ENCODE data around the gene SUOX. TPM values are rescaled to one million over a fixed set of nuclear protein-coding genes. Genes with fewer than 3 reads are reported as not detected.
"Not testable (repeated sequence)": the region's sequence is repeated elsewhere in the genome, so short reads cannot be mapped to it uniquely, and the experiment has no call there.

SUOX gene
- total and polyA plus RNA-seq, 2 experiments from 2014 or later: 25.6 to 30.2 TPM

DNA sequence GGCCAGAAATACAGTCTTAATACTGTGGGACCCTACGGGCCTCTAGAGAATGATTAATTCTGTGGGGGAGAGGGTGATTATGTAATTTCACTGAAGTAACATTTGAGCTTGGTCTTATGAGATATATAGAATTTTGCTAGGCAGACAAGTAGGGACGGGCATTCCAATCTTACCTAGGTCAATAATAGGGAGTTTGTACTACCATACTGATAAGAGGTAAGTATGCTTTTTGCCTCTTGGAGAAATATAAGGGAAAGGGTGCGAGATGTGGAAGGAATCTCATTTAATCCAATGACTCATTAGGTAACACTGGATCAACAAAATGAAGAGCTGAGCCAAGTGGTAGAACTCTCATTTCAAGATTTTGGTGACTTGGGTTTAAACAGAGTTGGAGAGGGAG, 18.0 kb upstream of the SUOX start:
- H3K4me1 ChIP-seq (ENCODE audit: insufficient read depth): peaks cover 13% of the 10 kb centered on the region
- no peaks in the 10 kb centered on the region for H3K27me3 ChIP-seq
- no peaks in the 10 kb centered on the region for H3K9me2 ChIP-seq (replicated peaks; ENCODE audit: insufficient read depth)
- peaks cover 46% of the 10 kb centered on the region for H4K20me1 ChIP-seq (ENCODE audit: insufficient read depth, poor library complexity, severe bottlenecking)
- H3K9me3 ChIP-seq (ENCODE audit: low read depth): no peaks in the 10 kb centered on the region
- H3K4me2 ChIP-seq: no peak overlapping the region
- H3K36me3 ChIP-seq (replicated peaks; ENCODE audit: insufficient read depth, low read depth): no peaks in the 10 kb centered on the region
- DNase-seq (ENCODE audit: low spot score): no peak
- TF ChIP-seq, protein P1, sequence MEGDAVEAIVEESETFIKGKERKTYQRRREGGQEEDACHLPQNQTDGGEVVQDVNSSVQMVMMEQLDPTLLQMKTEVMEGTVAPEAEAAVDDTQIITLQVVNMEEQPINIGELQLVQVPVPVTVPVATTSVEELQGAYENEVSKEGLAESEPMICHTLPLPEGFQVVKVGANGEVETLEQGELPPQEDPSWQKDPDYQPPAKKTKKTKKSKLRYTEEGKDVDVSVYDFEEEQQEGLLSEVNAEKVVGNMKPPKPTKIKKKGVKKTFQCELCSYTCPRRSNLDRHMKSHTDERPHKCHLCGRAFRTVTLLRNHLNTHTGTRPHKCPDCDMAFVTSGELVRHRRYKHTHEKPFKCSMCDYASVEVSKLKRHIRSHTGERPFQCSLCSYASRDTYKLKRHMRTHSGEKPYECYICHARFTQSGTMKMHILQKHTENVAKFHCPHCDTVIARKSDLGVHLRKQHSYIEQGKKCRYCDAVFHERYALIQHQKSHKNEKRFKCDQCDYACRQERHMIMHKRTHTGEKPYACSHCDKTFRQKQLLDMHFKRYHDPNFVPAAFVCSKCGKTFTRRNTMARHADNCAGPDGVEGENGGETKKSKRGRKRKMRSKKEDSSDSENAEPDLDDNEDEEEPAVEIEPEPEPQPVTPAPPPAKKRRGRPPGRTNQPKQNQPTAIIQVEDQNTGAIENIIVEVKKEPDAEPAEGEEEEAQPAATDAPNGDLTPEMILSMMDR (IDR thresholded peaks at IDR 0.05; ENCODE audit: poor library complexity): no peak
- TF ChIP-seq EZH2 (IDR thresholded peaks at IDR 0.05; ENCODE audit: borderline replicate concordance): no peak
- no peak for TF ChIP-seq EZH2phosphoT487 (IDR thresholded peaks at IDR 0.05; ENCODE audit: low read depth, severe bottlenecking, unreplicated experiment)
- no peak overlapping the region for H2AFZ ChIP-seq
- no peak overlapping the region for H3K27ac ChIP-seq
- H3K4me3 ChIP-seq: no peak overlapping the region
- H3K79me2 ChIP-seq: peaks cover 92% of the 10 kb centered on the region
- WGBS (ENCODE audit: low lambda C conversion rate, missing lambda C conversion rate): 90% methylated on average over 3 of the region's 3 CpGs

DNA sequence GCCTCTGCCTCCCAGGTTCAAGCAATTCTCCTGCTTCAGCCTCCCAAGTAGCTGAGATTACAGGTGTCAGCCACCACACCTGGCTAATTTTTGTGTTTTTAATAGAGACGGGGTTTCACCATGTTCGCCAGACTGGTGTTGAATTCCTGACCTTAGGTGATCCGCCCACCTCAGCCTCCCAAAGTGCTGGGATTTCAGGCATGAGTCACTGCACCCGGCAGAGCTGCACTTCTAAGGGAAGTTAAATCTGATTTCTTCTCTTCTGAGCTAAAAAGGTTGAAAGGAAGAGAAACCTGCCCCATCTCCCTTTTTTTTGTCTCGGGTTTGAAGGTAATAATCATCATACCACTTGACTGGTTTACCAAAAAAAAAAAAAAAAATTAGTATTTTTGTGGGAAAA, 15.2 kb upstream of the SUOX start:
- H3K9me3 ChIP-seq (ENCODE audit: low read depth); H3K4me2 ChIP-seq; H3K27ac ChIP-seq; H3K4me3 ChIP-seq; DNase-seq (ENCODE audit: low spot score); H3K9me2 ChIP-seq (replicated peaks; ENCODE audit: insufficient read depth); H2AFZ ChIP-seq; H3K27me3 ChIP-seq; H3K36me3 ChIP-seq (replicated peaks; ENCODE audit: insufficient read depth, low read depth); H3K4me1 ChIP-seq (ENCODE audit: insufficient read depth): not testable (repeated sequence)
- Histone ChIP-seq H3K79me2 (peaks cover 80% of the 10 kb centered on the region), H4K20me1 (ENCODE audit: insufficient read depth, poor library complexity, severe bottlenecking) (peaks cover 32% of the 10 kb centered on the region)
- 77% methylated on average over 5 of the region's 5 CpGs for WGBS (ENCODE audit: low lambda C conversion rate, missing lambda C conversion rate)

DNA sequence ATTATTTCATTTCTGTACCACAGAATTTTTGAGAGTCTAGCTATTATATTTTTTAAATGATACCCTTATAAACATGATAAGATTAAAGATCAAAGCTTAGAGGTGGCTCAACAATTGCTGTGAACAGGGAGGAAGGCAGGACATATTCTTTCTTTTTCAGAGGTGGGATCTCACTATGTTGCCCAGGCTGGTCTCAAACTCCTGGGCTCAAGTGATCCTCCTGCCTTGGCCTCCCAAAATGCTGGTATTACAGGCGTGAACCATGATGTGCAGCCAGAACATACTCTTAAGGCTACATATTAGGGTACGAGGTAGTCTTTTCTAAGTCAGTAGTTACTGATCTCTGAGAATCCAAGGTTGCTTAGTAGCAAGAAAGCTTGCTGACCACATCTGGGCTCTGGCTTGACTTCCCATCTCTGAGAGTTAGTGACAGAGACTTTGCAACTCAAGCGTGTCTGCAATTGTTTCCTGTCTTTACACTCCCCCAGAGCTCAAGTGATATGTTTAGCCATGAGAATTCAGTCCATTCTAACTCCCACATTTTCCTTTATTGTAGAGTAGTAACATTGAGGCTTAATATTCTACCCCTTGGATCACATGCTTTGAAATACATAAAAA, 14.6 kb upstream of the SUOX start:
- Histone ChIP-seq H2AFZ (no peak overlapping the region), H3K36me3 (replicated peaks; ENCODE audit: insufficient read depth, low read depth) (no peaks in the 10 kb centered on the region), H4K20me1 (ENCODE audit: insufficient read depth, poor library complexity, severe bottlenecking) (peaks cover 27% of the 10 kb centered on the region), H3K27me3 (no peaks in the 10 kb centered on the region), H3K9me2 (replicated peaks; ENCODE audit: insufficient read depth) (no peaks in the 10 kb centered on the region), H3K4me3 (no peak overlapping the region), H3K4me2 (no peak overlapping the region), H3K27ac (no peak overlapping the region), H3K4me1 (ENCODE audit: insufficient read depth) (no peaks in the 10 kb centered on the region), H3K79me2 (peaks cover 75% of the 10 kb centered on the region), H3K9me3 (ENCODE audit: low read depth) (no peaks in the 10 kb centered on the region)
- TF ChIP-seq, protein P1 (IDR thresholded peaks at IDR 0.05; ENCODE audit: poor library complexity): no peak
- no peak for TF ChIP-seq EZH2phosphoT487 (IDR thresholded peaks at IDR 0.05; ENCODE audit: low read depth, severe bottlenecking, unreplicated experiment)
- TF ChIP-seq EZH2 (IDR thresholded peaks at IDR 0.05; ENCODE audit: borderline replicate concordance): no peak
- WGBS (ENCODE audit: low lambda C conversion rate, missing lambda C conversion rate): 92% methylated on average over 3 of the region's 3 CpGs
- DNase-seq (ENCODE audit: low spot score): no peak

DNA sequence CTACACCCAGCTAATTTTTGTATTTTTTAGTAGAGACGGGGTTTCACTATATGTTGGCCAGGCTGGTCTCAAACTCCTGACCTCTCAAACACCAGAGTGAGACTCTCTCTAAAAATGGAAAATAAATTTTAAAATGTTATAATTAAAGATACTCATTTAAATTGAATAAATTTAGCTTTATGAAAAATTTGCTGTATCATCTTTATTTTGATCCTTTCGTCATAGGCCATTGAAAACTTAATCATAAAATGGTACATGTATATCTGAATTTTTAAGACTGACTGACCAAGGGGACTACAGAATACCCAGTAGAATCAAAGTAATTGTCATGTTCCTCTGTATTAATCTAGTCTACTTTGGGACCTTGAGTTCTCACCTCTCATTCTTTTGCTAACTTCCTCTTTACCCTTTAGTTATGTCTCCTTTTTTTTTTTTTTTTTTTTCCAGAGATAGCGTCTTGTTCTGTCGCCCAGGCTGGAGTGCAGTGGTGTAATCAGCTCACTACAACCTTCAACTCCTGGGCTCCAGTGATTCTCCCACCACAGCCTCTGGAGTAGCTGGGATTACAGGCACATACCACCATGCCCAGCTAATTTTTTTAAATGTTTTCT, 13.7 kb upstream of the SUOX start:
- Histone ChIP-seq H3K36me3 (replicated peaks; ENCODE audit: insufficient read depth, low read depth) (no peaks in the 10 kb centered on the region), H3K27me3 (no peaks in the 10 kb centered on the region), H3K4me2 (no peak overlapping the region), H3K9me3 (ENCODE audit: low read depth) (no peaks in the 10 kb centered on the region), H2AFZ (no peak overlapping the region), H3K27ac (no peak overlapping the region), H3K4me1 (ENCODE audit: insufficient read depth) (no peaks in the 10 kb centered on the region), H4K20me1 (ENCODE audit: insufficient read depth, poor library complexity, severe bottlenecking) (peaks cover 21% of the 10 kb centered on the region), H3K4me3 (no peak overlapping the region), H3K79me2 (peaks cover 66% of the 10 kb centered on the region), H3K9me2 (replicated peaks; ENCODE audit: insufficient read depth) (no peaks in the 10 kb centered on the region)
- no peak for TF ChIP-seq EZH2phosphoT487 (IDR thresholded peaks at IDR 0.05; ENCODE audit: low read depth, severe bottlenecking, unreplicated experiment)
- TF ChIP-seq EZH2 (IDR thresholded peaks at IDR 0.05; ENCODE audit: borderline replicate concordance): no peak
- TF ChIP-seq, protein P1 (IDR thresholded peaks at IDR 0.05; ENCODE audit: poor library complexity): no peak
- DNase-seq (ENCODE audit: low spot score): no peak
- WGBS (ENCODE audit: low lambda C conversion rate, missing lambda C conversion rate): 90% methylated on average over 4 of the region's 4 CpGs

Data from hepatocyte (in vitro differentiated cells).